Measurements from ENCODE around the gene MRPL28.
"Not testable (repeated sequence)": the region's sequence is repeated elsewhere in the genome, so short reads cannot be mapped to it uniquely, and the experiment has no call there.

Gene MRPL28

DNA sequence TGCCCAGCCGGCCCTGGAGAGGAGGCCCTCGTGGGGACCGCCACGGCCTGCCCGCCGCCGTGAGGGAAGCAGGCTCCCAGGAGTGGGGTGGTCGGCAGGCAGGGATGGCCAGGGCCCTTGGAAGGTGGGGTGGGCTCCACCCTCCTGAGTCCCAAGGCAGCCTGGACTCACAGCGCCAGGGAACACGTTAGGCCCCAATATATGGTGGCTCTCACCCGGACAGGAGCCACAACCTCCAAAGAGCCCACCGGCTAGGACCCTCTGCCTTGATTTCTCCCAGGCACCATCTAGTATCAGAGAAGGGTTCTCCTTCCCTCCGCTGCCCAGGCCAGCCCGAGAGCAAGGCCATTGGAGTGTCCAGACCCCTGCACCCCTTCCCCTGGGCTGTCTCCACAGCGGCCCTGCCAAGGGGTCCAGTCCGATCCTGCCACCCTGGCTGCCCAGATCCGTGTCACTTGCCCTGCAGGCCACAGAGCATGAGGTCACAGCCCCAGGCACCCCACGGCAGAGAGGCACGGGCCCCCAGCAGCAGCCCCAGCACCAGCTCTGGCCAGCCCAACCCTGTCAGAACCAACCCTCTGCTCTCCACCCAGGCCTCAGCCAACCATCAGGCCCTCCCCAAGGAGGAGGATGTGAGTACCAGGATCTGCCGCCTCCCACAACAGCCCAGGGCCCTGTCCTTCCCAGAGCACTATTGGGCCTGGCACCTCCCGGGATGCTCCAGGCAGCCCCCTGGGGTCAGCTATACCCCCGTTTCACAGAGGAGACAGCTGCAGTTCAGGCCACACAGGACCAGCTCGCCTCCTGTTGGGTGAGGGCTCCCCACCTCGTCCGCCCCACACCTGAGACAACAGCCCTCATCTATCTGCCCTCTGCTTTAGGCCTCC, 16.7 kb downstream of the MRPL28 start:
- no peaks in the 10 kb centered on the region for H3K9me3 ChIP-seq
- H3K27me3 ChIP-seq: no peaks in the 10 kb centered on the region
- peaks cover 12% of the 10 kb centered on the region for H3K36me3 ChIP-seq
- no peak overlapping the region for H3K9ac ChIP-seq
- H3K27ac ChIP-seq: no peak overlapping the region
- no peak for TF ChIP-seq Cebpa-rat (IDR thresholded peaks at IDR 0.05)
- H3K4me1 ChIP-seq: peaks cover 43% of the 10 kb centered on the region
- H3K4me3 ChIP-seq: peak overlapping the region; percentile 49
- H4K20me1 ChIP-seq: peaks cover 34% of the 10 kb centered on the region
- peak overlapping the region; percentile 79 for H3K4me2 ChIP-seq

DNA sequence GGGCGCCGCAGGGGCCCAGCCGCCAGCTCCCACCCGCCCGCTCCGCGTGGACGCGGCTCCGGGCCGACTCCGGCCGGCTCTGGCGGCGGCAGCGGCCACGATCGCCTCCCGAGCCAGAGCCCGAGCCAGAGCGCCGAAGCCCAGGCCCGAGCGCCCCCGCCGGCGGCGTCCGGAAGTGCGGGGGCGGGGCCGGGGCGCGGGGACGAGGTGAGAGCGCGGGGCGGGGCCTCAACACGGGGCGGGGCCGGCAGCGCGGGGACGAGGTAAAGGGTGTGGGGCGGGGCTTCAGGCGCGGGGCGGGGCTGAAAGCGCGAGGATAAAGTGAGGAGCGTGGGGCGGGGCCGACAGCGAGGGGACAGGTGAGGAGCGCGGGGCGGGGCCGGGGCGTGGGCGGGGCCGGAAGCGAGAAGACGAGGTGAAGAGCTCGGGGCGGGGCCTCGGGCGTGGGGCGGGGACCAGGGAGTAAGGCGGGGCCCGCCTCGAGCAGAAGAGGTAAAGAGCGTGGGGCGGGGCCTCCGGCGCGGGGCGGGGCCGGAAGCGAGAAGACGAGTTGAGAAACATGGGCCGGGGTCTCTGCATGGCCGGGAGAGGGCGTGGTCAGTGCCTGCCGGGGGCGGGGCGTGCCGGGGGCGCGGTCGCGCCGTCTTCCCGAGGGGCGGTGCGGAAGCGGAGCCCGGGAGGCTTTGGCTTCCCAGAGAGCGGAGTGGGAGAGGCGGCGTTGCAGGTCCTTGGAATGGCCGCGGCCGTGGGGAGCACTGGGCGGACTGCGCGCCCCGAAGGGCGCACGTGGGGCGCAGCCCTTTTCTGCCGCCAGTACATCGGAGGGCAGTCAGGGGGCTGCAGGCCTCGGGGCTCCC, 17.6 kb downstream of the MRPL28 start, which contains the start of gene AXIN1:
Gene AXIN1, minus strand, starts transcription at position 177 of the 857 bp plus-strand sequence. CDS start 5,698 bp downstream, outside the sequence.
- H3K27me3 ChIP-seq: no peaks in the 10 kb centered on the region
- H3K9ac ChIP-seq: peak within 1 kb of the TSS; percentile 92
- H3K4me1 ChIP-seq: peaks cover 51% of the 10 kb centered on the region
- peak within 1 kb of the TSS; percentile 88 for H3K4me2 ChIP-seq
- peak within 1 kb of the TSS; percentile 90 for H3K4me3 ChIP-seq
- no peaks in the 10 kb centered on the region for H3K9me3 ChIP-seq
- H3K27ac ChIP-seq: peak within 1 kb of the TSS; percentile 88
- H3K36me3 ChIP-seq: peaks cover 15% of the 10 kb centered on the region
- TF ChIP-seq Cebpa-rat (IDR thresholded peaks at IDR 0.05): no peak
- peaks cover 42% of the 10 kb centered on the region for H4K20me1 ChIP-seq

DNA sequence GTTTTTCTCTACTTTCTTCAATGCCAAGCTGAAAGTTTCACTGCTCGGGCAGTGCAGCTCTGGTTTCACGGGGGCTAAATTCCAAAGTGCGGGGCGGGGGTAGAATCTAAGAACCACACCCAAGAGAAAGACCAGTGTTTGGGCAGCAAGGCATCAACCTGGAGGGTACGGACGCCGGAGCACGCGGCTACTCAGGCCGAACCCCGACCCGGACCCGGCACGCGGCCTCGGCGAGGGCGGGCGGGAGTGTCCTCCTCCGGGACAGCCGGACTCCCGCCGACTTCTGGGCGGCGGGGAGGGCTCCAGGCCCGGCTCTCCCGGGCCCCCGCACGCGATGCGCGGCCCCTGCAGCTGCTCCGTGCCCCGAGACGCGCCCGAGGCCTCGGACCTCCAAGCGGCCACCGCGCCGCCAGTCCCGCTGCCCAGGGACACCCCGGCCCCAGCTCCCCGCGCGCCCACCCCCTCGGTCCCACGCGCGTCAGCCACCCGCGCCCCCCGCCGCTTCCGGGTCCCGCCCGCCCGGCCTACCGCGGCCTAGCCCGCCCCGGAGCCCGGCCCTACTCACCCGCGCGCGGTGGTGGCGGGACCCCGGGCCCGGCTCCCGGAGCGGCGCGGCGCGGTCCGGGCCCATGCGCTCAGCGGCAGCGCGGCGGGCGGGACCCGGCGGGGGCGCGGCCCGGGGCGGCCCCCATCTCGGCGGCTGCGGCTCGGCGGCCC, 18.4 kb downstream of the MRPL28 start:
- Histone ChIP-seq H3K36me3 (peaks cover 23% of the 10 kb centered on the region), H3K4me3 (peak overlapping the region; percentile 90), H3K9me3 (no peaks in the 10 kb centered on the region), H3K27me3 (no peaks in the 10 kb centered on the region), H3K9ac (peak overlapping the region; percentile 92), H3K4me2 (peak overlapping the region; percentile 88), H3K4me1 (peaks cover 52% of the 10 kb centered on the region), H4K20me1 (peaks cover 50% of the 10 kb centered on the region), H3K27ac (peak overlapping the region; percentile 88)
- TF ChIP-seq Cebpa-rat (IDR thresholded peaks at IDR 0.05): no peak

DNA sequence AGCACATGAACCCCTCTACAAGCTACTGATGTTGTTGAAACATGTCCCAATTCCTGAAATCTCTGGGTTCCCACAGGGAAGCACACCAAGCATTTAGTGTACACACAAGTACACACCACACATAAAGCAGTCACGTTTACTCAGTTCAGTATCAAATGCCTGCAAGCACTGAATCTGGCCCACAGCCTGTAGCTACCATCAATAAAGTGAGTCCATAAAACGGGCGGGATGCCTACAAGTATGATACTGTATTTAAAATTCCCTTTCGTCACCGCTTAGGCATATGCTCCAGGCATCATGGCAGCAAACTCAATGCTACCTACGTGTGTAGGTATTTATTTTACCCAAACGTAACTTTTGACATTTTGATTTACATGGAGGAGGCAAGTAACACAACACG, 20.1 kb downstream of the MRPL28 start:
- no peak for TF ChIP-seq Cebpa-rat (IDR thresholded peaks at IDR 0.05)
- Histone ChIP-seq H3K4me3 (no peak overlapping the region), H3K4me2 (peak overlapping the region; percentile 78), H3K9ac (no peak overlapping the region; the same call in 1 of the 2 replicates), H3K36me3 (peaks cover 41% of the 10 kb centered on the region), H4K20me1 (peaks cover 68% of the 10 kb centered on the region), H3K27me3 (no peaks in the 10 kb centered on the region), H3K9me3 (no peaks in the 10 kb centered on the region), H3K27ac (no peak overlapping the region), H3K4me1 (peaks cover 52% of the 10 kb centered on the region)

GRCh38 chr16:349211-349610, 21.1 kb downstream of the MRPL28 start:
- Histone ChIP-seq H3K4me1 (peaks cover 45% of the 10 kb centered on the region), H3K27ac (no peak overlapping the region), H3K27me3 (no peaks in the 10 kb centered on the region), H4K20me1 (peaks cover 78% of the 10 kb centered on the region), H3K4me3 (no peak overlapping the region), H3K36me3 (peaks cover 51% of the 10 kb centered on the region), H3K9me3 (no peaks in the 10 kb centered on the region), H3K9ac (0 out of 2 replicates have a peak overlapping the region, but pooled peaks have one; percentile 38), H3K4me2 (peak overlapping the region; percentile 78)
- TF ChIP-seq Cebpa-rat (IDR thresholded peaks at IDR 0.05): no peak

- not testable (repeated sequence) for H3K9me3 ChIP-seq, H3K4me3 ChIP-seq, H3K27ac ChIP-seq, H3K9ac ChIP-seq, H3K27me3 ChIP-seq
- Histone ChIP-seq H4K20me1 (peaks cover 85% of the 10 kb centered on the region), H3K4me1 (peaks cover 51% of the 10 kb centered on the region), H3K36me3 (peaks cover 58% of the 10 kb centered on the region), H3K4me2 (peak overlapping the region; percentile 78)
Measured at GRCh38 chr16:348495-348894, 21.8 kb downstream of the MRPL28 start.

- Histone ChIP-seq H3K4me2 (no peak overlapping the region), H3K9ac (no peak overlapping the region), H4K20me1 (peaks cover 98% of the 10 kb centered on the region)
Measured at GRCh38 chr16:347203-347602, 23.1 kb downstream of the MRPL28 start.

GRCh38 chr16:346587-346986, 23.8 kb downstream of the MRPL28 start:
- H4K20me1 ChIP-seq: peaks cover 97% of the 10 kb centered on the region
- no peak overlapping the region for H3K27ac ChIP-seq
- H3K9ac ChIP-seq: no peak overlapping the region
- no peak overlapping the region for H3K4me3 ChIP-seq
- TF ChIP-seq Cebpa-rat (IDR thresholded peaks at IDR 0.05): no peak
- peaks cover 54% of the 10 kb centered on the region for H3K4me1 ChIP-seq
- no peaks in the 10 kb centered on the region for H3K9me3 ChIP-seq
- peaks cover 74% of the 10 kb centered on the region for H3K36me3 ChIP-seq
- no peak overlapping the region for H3K4me2 ChIP-seq
- no peaks in the 10 kb centered on the region for H3K27me3 ChIP-seq

More at GRCh38 chr16:347203-347602, 23.1 kb downstream of the MRPL28 start:
- no peak for TF ChIP-seq Cebpa-rat (IDR thresholded peaks at IDR 0.05)
- H3K27ac ChIP-seq: no peak overlapping the region
- no peak overlapping the region for H3K4me3 ChIP-seq
- peaks cover 71% of the 10 kb centered on the region for H3K36me3 ChIP-seq
- no peaks in the 10 kb centered on the region for H3K9me3 ChIP-seq
- H3K27me3 ChIP-seq: no peaks in the 10 kb centered on the region
- peaks cover 55% of the 10 kb centered on the region for H3K4me1 ChIP-seq

DNA sequence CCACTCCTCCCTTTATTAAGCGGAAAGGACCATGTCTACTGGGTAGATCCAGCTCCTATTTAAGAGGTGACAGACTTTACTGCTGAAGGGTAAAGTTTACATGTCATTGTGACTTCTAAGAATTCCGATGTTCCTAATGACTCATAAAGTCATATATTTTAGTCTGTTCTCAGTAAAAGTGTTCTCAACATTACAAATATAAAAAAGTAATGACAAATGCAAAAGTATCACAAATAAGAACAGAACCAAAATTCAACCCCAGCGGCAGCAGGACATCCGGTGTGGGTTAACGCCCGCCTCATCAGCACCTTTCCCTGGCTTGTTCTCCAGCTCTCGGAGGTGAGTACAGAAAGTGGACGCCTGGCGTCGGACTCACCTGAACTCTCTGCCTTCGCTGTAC, 24.6 kb downstream of the MRPL28 start:
- Histone ChIP-seq H3K4me2 (no peak overlapping the region), H3K9me3 (no peaks in the 10 kb centered on the region), H3K27ac (no peak overlapping the region), H4K20me1 (peaks cover 97% of the 10 kb centered on the region), H3K27me3 (no peaks in the 10 kb centered on the region), H3K36me3 (peaks cover 81% of the 10 kb centered on the region), H3K9ac (no peak overlapping the region), H3K4me1 (peaks cover 47% of the 10 kb centered on the region), H3K4me3 (no peak overlapping the region)
- no peak for TF ChIP-seq Cebpa-rat (IDR thresholded peaks at IDR 0.05)

Measured in BLaER1 (cell line).